ENCODE data around the gene MIS18BP1. TPM values are rescaled to one million over a fixed set of nuclear protein-coding genes. Genes with fewer than 3 reads are reported as not detected.
"Not testable (repeated sequence)": the region's sequence is repeated elsewhere in the genome, so short reads cannot be mapped to it uniquely, and the experiment has no call there.

Gene MIS18BP1
- 10 to 100 TPM; 34.4 to 87.7 (median 64.8) TPM for polyA plus RNA-seq (ENCODE audit: insufficient read depth in 1 of 5, insufficient read length in 5 of 5, low replicate concordance in 1 of 5)
- long read RNA-seq, donor 1, transcript MIS18BP1-206 (3 exons, 793 nt) = major isoform, 6 of 14 reads
- long read RNA-seq, donor 1, partial matches to known transcripts = 6 of 14 reads
- long read RNA-seq, donor 1, other reads (novel, unspliced or antisense) = 0 of 14 reads
- long read RNA-seq, donor 2, partial matches to known transcripts = 0 of 4 reads
- long read RNA-seq, donor 2, other reads (novel, unspliced or antisense) = 0 of 4 reads
- long read RNA-seq, donor 3, transcript MIS18BP1-206 (3 exons, 793 nt) = major isoform, 8 of 10 reads
- long read RNA-seq, donor 3, partial matches to known transcripts = 0 of 10 reads
- long read RNA-seq, donor 3, other reads (novel, unspliced or antisense) = 0 of 10 reads
- long read RNA-seq, donor 4, partial matches to known transcripts = 5 of 7 reads
- long read RNA-seq, donor 4, other reads (novel, unspliced or antisense) = 0 of 7 reads
- long read RNA-seq, donor 5, transcript MIS18BP1-206 (3 exons, 793 nt) = major isoform, 10 of 33 reads
- long read RNA-seq, donor 5, partial matches to known transcripts = 20 of 33 reads
- long read RNA-seq, donor 5, other reads (novel, unspliced or antisense) = 0 of 33 reads
- long read RNA-seq, donor 6, partial matches to known transcripts = 16 of 19 reads
- long read RNA-seq, donor 6, other reads (novel, unspliced or antisense) = 0 of 19 reads
- long read RNA-seq, donor 7, partial matches to known transcripts = 0 of 1 reads
- long read RNA-seq, donor 7, other reads (novel, unspliced or antisense) = 0 of 1 reads
- long read RNA-seq, donor 8, partial matches to known transcripts = 0 of 2 reads
- long read RNA-seq, donor 8, other reads (novel, unspliced or antisense) = 0 of 2 reads

GRCh38 chr14:45253070-45253753 lies at the start of gene MIS18BP1:
MIS18BP1 (minus strand) TSS chr14:45253202; CDS start chr14:45247286, 5,916 bp downstream.
- DNase-seq = peak; percentile 96

- DNase-seq = no peak
These were observed 45.6 kb upstream of the MIS18BP1 start for GRCh38 chr14:45298423-45299117.

- DNase-seq = not testable (repeated sequence)
These were observed 41.8 kb upstream of the MIS18BP1 start for GRCh38 chr14:45294796-45295195.

- DNase-seq = no peak
These were observed 37.5 kb upstream of the MIS18BP1 start for GRCh38 chr14:45290547-45290946.

- no peak for DNase-seq
These were observed 34.6 kb upstream of the MIS18BP1 start for GRCh38 chr14:45287610-45288009.

DNA sequence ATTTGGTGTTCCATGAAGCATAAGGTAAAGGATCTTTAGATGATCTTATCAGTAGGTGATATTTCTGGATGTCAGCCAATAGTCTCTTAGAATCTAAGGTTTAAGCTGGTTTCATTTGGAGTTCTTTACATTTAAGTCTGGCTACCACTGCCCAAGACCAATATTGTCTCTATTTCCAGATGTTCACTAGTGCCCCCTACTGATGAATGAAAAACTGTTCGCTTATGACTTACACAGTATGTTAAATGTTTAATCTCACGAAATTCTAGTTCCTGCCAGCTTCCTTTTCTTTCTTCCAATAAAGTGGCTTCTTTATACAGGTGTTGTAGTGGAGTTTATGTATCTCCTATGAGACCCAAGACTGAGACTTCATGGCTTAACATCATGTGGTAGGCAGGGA lies 31.8 kb upstream of the MIS18BP1 start:
- DNase-seq = no peak

- DNase-seq = not testable (repeated sequence)
These were observed 28.9 kb upstream of the MIS18BP1 start for GRCh38 chr14:45281731-45282400.

- DNase-seq = no peak
These were observed 19.0 kb upstream of the MIS18BP1 start for GRCh38 chr14:45271858-45272537.

GRCh38 chr14:45270031-45270430 lies 17.0 kb upstream of the MIS18BP1 start:
- no peak for DNase-seq

- no peak for DNase-seq
These were observed 14.1 kb upstream of the MIS18BP1 start for GRCh38 chr14:45267071-45267470.

GRCh38 chr14:45262637-45263036 lies 9.6 kb upstream of the MIS18BP1 start:
- DNase-seq = no peak

DNA sequence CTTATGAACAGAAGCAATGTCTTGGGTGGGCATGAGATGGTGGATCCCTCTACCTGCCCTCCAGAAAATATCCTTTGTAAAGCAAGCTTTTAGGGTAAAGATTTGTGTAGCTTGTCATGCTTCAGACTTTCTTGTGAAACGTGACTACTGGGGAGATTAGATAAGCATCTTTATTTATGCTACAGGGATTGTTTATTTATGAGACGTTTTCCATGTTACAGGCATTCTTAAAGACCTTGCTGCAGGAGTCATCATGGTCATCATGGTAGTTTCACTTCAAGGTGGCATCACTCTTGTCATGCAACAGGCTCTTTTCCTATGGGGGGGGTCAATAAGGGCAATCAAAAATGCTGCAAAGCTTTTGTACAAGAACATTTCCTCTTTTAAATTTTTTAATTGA lies 8.2 kb upstream of the MIS18BP1 start:
- no peak for DNase-seq

GRCh38 chr14:45258805-45259204 lies 5.8 kb upstream of the MIS18BP1 start:
- DNase-seq = no peak

GRCh38 chr14:45258073-45258472 lies 5.1 kb upstream of the MIS18BP1 start:
- no peak for DNase-seq

DNA sequence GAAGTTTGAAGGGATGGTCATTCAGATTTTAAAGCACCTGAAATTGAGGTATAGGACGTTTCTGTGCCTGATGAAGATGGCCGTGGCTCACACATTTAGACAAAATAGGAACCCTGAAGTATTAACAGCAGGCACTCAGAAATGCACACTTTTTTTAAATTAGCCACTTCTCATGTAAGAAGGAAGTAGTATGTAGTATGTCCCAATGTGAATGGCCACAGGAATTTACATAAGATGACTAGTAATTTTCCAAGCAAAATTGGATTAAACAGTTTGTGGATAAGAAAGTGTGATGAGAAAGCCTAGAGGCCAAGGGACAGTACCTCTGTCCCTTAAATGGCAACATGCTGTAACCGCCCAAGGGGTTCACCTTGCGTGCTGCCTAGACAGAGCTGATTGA lies 1.8 kb upstream of the MIS18BP1 start:
- DNase-seq = no peak

DNA sequence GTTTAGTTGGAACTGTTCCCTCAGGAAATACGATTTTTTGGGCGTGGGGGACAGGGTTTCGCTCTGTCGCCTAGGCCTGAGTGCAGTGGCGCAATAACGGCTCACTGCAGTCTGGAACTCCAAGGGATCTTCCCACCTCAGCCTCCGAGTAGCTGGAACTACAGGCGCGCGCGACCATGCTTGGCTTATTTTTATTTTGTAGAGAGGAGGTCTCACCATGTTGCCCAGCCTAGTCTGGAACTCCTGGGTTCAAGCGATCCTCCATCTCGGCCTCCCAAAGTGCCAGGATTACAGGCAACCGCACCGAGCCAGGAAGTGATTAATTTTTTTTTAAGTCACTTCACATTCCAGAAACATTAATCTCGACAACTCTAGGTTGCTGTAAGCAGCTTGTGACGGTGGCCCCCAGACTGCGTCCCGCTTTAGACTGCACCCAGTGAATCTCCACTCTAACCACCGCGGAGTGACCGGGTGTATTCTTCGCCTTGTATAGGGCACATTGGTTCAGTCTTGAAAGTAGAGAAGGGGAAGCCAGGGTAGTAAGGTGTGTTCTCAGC lies 830 bp upstream of the MIS18BP1 start:
- DNase-seq = no peak

- DNase-seq = peak in 1 of 2 donors; percentile 18
These were observed 484 bp downstream of the MIS18BP1 start for GRCh38 chr14:45252366-45253069.

DNA sequence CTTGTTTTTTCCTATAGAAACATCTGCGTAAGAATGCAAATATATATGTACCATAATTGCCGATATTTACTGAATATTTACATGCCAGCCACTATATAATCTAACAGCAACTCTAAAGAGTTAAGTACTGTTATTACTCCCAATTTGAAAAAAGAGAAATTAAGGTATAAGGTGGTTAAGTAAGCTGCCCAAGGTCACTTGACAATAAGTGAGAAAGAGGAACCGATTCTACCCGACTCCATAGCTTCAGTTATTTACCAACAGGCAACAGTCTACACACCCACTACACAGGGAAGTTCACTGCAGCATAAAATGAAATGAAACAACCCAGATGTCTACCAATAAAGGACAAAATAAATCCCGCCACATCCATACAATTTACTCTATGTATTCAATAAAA lies 1.1 kb downstream of the MIS18BP1 start:
- DNase-seq = no peak

All from right lung (tissue), 10 donors.